ENCODE data around the gene MYCBP2.

DNA sequence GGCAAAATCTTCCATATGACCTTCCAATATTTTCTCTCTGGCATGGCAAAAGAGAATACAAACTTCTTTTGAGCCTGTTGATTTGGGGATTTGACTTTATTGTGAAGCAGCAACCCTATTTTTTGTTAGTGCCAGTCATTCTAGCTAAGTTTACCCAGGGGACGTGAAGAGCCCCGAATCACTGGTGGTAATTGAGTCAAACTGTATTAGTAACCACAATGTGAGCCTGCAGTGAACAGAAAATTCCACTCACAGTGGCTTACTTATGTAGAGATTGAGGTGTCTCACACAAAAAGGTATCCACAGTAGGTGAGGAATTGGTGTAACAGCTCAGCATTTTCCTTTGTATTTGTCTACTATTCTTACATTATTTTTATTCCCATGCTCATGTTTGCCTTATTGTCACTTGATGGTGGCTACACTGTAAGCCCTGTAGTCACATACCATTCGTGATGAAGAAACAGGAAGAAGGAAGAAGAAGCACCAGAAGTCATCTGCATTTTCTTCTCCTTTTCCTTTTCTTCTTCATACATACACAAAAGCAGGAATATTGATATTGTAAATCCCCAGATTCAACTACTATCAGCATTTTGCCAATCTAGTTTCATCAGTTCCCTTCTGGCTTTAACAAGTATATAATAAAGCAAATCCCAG lies 33.3 kb upstream of the MYCBP2 start:
- no peak for TF ChIP-seq CTCF (IDR thresholded peaks at IDR 0.05; ENCODE audit: low read depth, low read length, missing input control)
- no peak for TF ChIP-seq FOXA1 (IDR thresholded peaks at IDR 0.05)
- TF ChIP-seq, protein P1, sequence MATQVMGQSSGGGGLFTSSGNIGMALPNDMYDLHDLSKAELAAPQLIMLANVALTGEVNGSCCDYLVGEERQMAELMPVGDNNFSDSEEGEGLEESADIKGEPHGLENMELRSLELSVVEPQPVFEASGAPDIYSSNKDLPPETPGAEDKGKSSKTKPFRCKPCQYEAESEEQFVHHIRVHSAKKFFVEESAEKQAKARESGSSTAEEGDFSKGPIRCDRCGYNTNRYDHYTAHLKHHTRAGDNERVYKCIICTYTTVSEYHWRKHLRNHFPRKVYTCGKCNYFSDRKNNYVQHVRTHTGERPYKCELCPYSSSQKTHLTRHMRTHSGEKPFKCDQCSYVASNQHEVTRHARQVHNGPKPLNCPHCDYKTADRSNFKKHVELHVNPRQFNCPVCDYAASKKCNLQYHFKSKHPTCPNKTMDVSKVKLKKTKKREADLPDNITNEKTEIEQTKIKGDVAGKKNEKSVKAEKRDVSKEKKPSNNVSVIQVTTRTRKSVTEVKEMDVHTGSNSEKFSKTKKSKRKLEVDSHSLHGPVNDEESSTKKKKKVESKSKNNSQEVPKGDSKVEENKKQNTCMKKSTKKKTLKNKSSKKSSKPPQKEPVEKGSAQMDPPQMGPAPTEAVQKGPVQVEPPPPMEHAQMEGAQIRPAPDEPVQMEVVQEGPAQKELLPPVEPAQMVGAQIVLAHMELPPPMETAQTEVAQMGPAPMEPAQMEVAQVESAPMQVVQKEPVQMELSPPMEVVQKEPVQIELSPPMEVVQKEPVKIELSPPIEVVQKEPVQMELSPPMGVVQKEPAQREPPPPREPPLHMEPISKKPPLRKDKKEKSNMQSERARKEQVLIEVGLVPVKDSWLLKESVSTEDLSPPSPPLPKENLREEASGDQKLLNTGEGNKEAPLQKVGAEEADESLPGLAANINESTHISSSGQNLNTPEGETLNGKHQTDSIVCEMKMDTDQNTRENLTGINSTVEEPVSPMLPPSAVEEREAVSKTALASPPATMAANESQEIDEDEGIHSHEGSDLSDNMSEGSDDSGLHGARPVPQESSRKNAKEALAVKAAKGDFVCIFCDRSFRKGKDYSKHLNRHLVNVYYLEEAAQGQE (IDR thresholded peaks at IDR 0.05) = no peak
- no peak for TF ChIP-seq GABPA (IDR thresholded peaks at IDR 0.05 in 1 of 2, conservative IDR thresholded peaks at IDR 0.05 in 1 of 2)
- no peak for TF ChIP-seq EGR1 (IDR thresholded peaks at IDR 0.05; ENCODE audit: low read depth in 2 of 2)
- no peak for TF ChIP-seq RAD21 (IDR thresholded peaks at IDR 0.05)
- no peak for TF ChIP-seq TAF1 (conservative IDR thresholded peaks at IDR 0.05)
- no peak for TF ChIP-seq SP1 (IDR thresholded peaks at IDR 0.05)
- no peak for TF ChIP-seq YY1 (IDR thresholded peaks at IDR 0.05)
- TF ChIP-seq JUND (IDR thresholded peaks at IDR 0.05) = no peak
- TF ChIP-seq, protein P2, sequence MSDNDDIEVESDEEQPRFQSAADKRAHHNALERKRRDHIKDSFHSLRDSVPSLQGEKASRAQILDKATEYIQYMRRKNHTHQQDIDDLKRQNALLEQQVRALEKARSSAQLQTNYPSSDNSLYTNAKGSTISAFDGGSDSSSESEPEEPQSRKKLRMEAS (IDR thresholded peaks at IDR 0.05) = no peak
- TF ChIP-seq RXRA (IDR thresholded peaks at IDR 0.05) = no peak
- TF ChIP-seq, protein P3, sequence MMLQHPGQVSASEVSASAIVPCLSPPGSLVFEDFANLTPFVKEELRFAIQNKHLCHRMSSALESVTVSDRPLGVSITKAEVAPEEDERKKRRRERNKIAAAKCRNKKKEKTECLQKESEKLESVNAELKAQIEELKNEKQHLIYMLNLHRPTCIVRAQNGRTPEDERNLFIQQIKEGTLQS (IDR thresholded peaks at IDR 0.05) = no peak
- TF ChIP-seq, protein P4, sequence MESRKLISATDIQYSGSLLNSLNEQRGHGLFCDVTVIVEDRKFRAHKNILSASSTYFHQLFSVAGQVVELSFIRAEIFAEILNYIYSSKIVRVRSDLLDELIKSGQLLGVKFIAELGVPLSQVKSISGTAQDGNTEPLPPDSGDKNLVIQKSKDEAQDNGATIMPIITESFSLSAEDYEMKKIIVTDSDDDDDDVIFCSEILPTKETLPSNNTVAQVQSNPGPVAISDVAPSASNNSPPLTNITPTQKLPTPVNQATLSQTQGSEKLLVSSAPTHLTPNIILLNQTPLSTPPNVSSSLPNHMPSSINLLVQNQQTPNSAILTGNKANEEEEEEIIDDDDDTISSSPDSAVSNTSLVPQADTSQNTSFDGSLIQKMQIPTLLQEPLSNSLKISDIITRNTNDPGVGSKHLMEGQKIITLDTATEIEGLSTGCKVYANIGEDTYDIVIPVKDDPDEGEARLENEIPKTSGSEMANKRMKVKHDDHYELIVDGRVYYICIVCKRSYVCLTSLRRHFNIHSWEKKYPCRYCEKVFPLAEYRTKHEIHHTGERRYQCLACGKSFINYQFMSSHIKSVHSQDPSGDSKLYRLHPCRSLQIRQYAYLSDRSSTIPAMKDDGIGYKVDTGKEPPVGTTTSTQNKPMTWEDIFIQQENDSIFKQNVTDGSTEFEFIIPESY (IDR thresholded peaks at IDR 0.05) = no peak

Data from liver (tissue), 3 donors.